HEK293 (cell line): ENCODE results near the gene SH3RF3.

ENCODE experiments used
- CTCF ChIA-PET: fragments of 350-600 bp; formaldehyde crosslinking; extraction: SDS; loops from one replicate; lab custom pipeline; 2021; ENCODE audit warnings: antibody characterized with exemption; lab: Yijun Ruan, JAX
- POLR2A ChIA-PET: fragments of 300-600 bp; formaldehyde crosslinking; extraction: SDS; loops from one replicate; lab custom pipeline; 2020; ENCODE audit warnings: antibody characterized with exemption, inconsistent platforms; lab: Yijun Ruan, JAX
- H3K27ac ChIP-seq: fragments of 200-500 bp; sonication (Bioruptor generic); 2 replicates; pipeline ENCODE4 v1.5.1; 2014; ENCODE audit warnings: low read depth, low read length, control low read depth, inconsistent platforms; ENCODE audit errors: extremely low read depth
- H3K36me3 ChIP-seq, 2 experiments: fragments of 200-500 bp in 1 of 2; sonication (Bioruptor generic) in 1 of 2; 1 replicate in 1 of 2; 2 replicates in 1 of 2; pipeline ENCODE4 v1.5.1; 2014 to 2017; ENCODE audit warnings: inconsistent platforms in 2 of 2, low read length in 2 of 2; ENCODE audit not compliant: control insufficient read depth in 2 of 2, insufficient read depth in 1 of 2
- H3K4me1 ChIP-seq: fragments of 200-500 bp; sonication (Bioruptor generic); 2 replicates; pipeline ENCODE4 v1.5.1; 2014; ENCODE audit warnings: mild to moderate bottlenecking, low read length, inconsistent platforms; ENCODE audit not compliant: control insufficient read depth, insufficient read depth
- H3K4me3 ChIP-seq: 2 replicates; pipeline ENCODE4 v1.5.1; 2011; ENCODE audit warnings: low read depth, mild to moderate bottlenecking, control low read depth, low read length, moderate library complexity
- H3K9me3 ChIP-seq: fragments of 200-500 bp; sonication (Bioruptor generic); 2 replicates; pipeline ENCODE4 v1.5.1; 2014; ENCODE audit warnings: low read depth, low read length, inconsistent platforms; ENCODE audit not compliant: control insufficient read depth, insufficient read depth
- GLIS1 ChIP-seq: fragments of 450-650 bp; formaldehyde crosslinking; IDR thresholded peaks from 2 replicates; pipeline ENCODE4 v1.5.1; 2016; ENCODE audit warnings: missing biosample characterization, missing genetic modification characterization
- WT1 ChIP-seq: fragments of 450-650 bp; formaldehyde crosslinking; IDR thresholded peaks from 2 replicates; pipeline ENCODE4 v1.5.1; 2016; ENCODE audit warnings: missing biosample characterization, missing genetic modification characterization
- ZBTB26 ChIP-seq: fragments of 450-650 bp; formaldehyde crosslinking; optimal IDR thresholded peaks from 2 replicates; pipeline ENCODE3; 2016; ENCODE audit warnings: missing biosample characterization, mild to moderate bottlenecking, missing genetic modification characterization
- ZFP3 ChIP-seq: fragments of 450-650 bp; formaldehyde crosslinking; IDR thresholded peaks from 2 replicates; pipeline ENCODE4 v1.5.1; 2016; ENCODE audit warnings: low read depth, missing biosample characterization, missing genetic modification characterization
- ZNF140 ChIP-seq: fragments of 450-650 bp; formaldehyde crosslinking; IDR thresholded peaks from 2 replicates; pipeline ENCODE4 v1.5.1; 2016; ENCODE audit warnings: missing biosample characterization, missing genetic modification characterization
- ZNF157 ChIP-seq: fragments of 450-650 bp; formaldehyde crosslinking; IDR thresholded peaks from 2 replicates; pipeline ENCODE4 v1.5.1; 2016; ENCODE audit warnings: missing biosample characterization, missing genetic modification characterization
- ZNF19 ChIP-seq: fragments of 450-650 bp; formaldehyde crosslinking; IDR thresholded peaks from 2 replicates; pipeline ENCODE4; 2016; ENCODE audit warnings: missing biosample characterization, missing genetic modification characterization, low read depth
- ZNF2 ChIP-seq: fragments of 450-650 bp; formaldehyde crosslinking; IDR thresholded peaks from 2 replicates; pipeline ENCODE4 v1.5.1; 2016; ENCODE audit warnings: missing biosample characterization, missing genetic modification characterization
- ZNF202 ChIP-seq: fragments of 450-650 bp; formaldehyde crosslinking; IDR thresholded peaks from 2 replicates; pipeline ENCODE4 v1.5.1; 2016; ENCODE audit warnings: missing biosample characterization, missing genetic modification characterization, borderline replicate concordance
- ZNF324 ChIP-seq: fragments of 450-650 bp; formaldehyde crosslinking; IDR thresholded peaks from 2 replicates; pipeline ENCODE4 v1.5.1; 2016; ENCODE audit warnings: missing biosample characterization, missing genetic modification characterization
- ZNF366 ChIP-seq: fragments of 450-650 bp; formaldehyde crosslinking; conservative IDR thresholded peaks from 2 replicates; pipeline ENCODE4 v1.5.1; 2016; ENCODE audit warnings: missing biosample characterization, missing genetic modification characterization
- ZNF423 ChIP-seq: fragments of 450-650 bp; formaldehyde crosslinking; IDR thresholded peaks from 2 replicates; pipeline ENCODE4 v1.5.1; 2016; ENCODE audit warnings: missing biosample characterization, missing genetic modification characterization
- ZNF514 ChIP-seq: fragments of 450-650 bp; formaldehyde crosslinking; IDR thresholded peaks from 2 replicates; pipeline ENCODE4 v1.5.1; 2016; ENCODE audit warnings: missing biosample characterization, missing genetic modification characterization
- ZNF555 ChIP-seq: fragments of 450-650 bp; formaldehyde crosslinking; conservative IDR thresholded peaks from 2 replicates; pipeline ENCODE4 v1.5.1; 2017; ENCODE audit warnings: missing biosample characterization, mild to moderate bottlenecking, missing genetic modification characterization, inconsistent platforms
- ZNF610 ChIP-seq: fragments of 450-650 bp; formaldehyde crosslinking; IDR thresholded peaks from 2 replicates; pipeline ENCODE4 v1.5.1; 2016; ENCODE audit warnings: missing biosample characterization, missing genetic modification characterization, borderline replicate concordance
- ZNF626 ChIP-seq: fragments of 450-650 bp; sonication (Bioruptor Pico); formaldehyde crosslinking; IDR thresholded peaks from 2 replicates; pipeline ENCODE4 v1.5.1; 2018; ENCODE audit warnings: missing biosample characterization, missing genetic modification characterization, inconsistent platforms
- ZNF701 ChIP-seq: fragments of 450-650 bp; formaldehyde crosslinking; IDR thresholded peaks from 2 replicates; pipeline ENCODE4 v1.5.1; 2016; ENCODE audit warnings: missing biosample characterization, missing genetic modification characterization
- TF ChIP-seq, protein P1 (sequence below): fragments of 450-650 bp; formaldehyde crosslinking; IDR thresholded peaks from 2 replicates; pipeline ENCODE4 v1.5.1; 2016; ENCODE audit warnings: missing biosample characterization, missing genetic modification characterization
- TF ChIP-seq, protein P2 (sequence below): IDR thresholded peaks from 2 replicates; pipeline ENCODE4 v1.6.1; 2011; ENCODE audit warnings: mild to moderate bottlenecking, low read depth, low read length, borderline replicate concordance
- TF ChIP-seq, protein P3 (sequence below): fragments of 450-650 bp; formaldehyde crosslinking; conservative IDR thresholded peaks from 2 replicates; pipeline ENCODE4 v1.5.1; 2016; ENCODE audit warnings: low read depth, missing biosample characterization, missing genetic modification characterization

SH3RF3 gene

GRCh38 chr2:109157563-109158105, 28.6 kb downstream of the SH3RF3 start:
- Histone ChIP-seq H3K9me3 (no peaks in the 10 kb centered on the region), H3K36me3 (no peaks in the 10 kb centered on the region), H3K4me1 (no peaks in the 10 kb centered on the region), H3K27ac (no peak overlapping the region), H3K4me3 (no peak overlapping the region)
- ChIA-PET CTCF (no interaction called here), POLR2A (no interaction called here)
- TF ChIP-seq ZNF202 (tag by site-specific recombination) (no peak), ZNF140 (tag by site-specific recombination) (no peak), ZNF157 (tag by site-specific recombination) (no peak), GLIS1 (tag by site-specific recombination) (no peak), ZNF19 (no peak), ZNF626 (no peak), ZNF324 (tag by site-specific recombination) (no peak), ZNF514 (tag by site-specific recombination) (no peak), ZNF555 (tag by site-specific recombination) (no peak), ZNF423 (tag by site-specific recombination) (no peak), ZFP3 (tag by site-specific recombination) (no peak), ZNF2 (tag by site-specific recombination) (no peak), ZBTB26 (tag by site-specific recombination) (no peak), ZNF366 (no peak), ZNF610 (tag by site-specific recombination) (no peak), ZNF701 (no peak)
- TF ChIP-seq, protein P1, sequence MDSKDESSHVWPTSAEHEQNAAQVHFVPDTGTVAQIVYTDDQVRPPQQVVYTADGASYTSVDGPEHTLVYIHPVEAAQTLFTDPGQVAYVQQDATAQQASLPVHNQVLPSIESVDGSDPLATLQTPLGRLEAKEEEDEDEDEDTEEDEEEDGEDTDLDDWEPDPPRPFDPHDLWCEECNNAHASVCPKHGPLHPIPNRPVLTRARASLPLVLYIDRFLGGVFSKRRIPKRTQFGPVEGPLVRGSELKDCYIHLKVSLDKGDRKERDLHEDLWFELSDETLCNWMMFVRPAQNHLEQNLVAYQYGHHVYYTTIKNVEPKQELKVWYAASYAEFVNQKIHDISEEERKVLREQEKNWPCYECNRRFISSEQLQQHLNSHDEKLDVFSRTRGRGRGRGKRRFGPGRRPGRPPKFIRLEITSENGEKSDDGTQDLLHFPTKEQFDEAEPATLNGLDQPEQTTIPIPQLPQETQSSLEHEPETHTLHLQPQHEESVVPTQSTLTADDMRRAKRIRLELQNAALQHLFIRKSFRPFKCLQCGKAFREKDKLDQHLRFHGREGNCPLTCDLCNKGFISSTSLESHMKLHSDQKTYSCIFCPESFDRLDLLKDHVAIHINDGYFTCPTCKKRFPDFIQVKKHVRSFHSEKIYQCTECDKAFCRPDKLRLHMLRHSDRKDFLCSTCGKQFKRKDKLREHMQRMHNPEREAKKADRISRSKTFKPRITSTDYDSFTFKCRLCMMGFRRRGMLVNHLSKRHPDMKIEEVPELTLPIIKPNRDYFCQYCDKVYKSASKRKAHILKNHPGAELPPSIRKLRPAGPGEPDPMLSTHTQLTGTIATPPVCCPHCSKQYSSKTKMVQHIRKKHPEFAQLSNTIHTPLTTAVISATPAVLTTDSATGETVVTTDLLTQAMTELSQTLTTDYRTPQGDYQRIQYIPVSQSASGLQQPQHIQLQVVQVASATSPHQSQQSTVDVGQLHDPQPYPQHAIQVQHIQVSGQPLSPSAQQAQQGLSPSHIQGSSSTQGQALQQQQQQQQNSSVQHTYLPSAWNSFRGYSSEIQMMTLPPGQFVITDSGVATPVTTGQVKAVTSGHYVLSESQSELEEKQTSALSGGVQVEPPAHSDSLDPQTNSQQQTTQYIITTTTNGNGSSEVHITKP (tag by site-specific recombination), result no peak

DNA sequence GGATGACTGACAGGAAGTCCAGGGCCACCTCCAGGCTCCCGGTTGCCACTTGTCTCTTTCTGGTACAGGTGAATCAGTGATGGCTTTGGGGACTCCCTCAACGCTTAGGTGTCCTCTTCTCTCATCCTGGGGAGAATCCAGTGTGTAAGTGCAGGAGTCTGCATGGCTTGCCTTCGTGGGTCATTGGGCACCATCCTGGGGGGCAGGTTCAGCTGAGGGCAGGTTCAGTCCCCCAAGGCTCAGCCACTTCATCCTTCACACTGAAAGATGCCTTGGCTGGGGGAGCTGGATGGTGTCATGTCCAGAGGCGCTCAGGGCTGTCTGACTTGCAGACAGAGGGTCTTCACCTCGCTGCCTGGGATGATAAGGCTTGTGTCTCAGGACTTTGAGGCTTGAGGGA, 29.2 kb downstream of the SH3RF3 start:
- H3K9me3 ChIP-seq, result no peaks in the 10 kb centered on the region
- TF ChIP-seq, protein P2, sequence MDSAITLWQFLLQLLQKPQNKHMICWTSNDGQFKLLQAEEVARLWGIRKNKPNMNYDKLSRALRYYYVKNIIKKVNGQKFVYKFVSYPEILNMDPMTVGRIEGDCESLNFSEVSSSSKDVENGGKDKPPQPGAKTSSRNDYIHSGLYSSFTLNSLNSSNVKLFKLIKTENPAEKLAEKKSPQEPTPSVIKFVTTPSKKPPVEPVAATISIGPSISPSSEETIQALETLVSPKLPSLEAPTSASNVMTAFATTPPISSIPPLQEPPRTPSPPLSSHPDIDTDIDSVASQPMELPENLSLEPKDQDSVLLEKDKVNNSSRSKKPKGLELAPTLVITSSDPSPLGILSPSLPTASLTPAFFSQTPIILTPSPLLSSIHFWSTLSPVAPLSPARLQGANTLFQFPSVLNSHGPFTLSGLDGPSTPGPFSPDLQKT, result no peak
- TF ChIP-seq GLIS1 (tag by site-specific recombination) (peak; percentile 54; the same call in 1 of the 2 replicates), WT1 (tag by site-specific recombination) (no peak), ZNF366 (no peak)
- TF ChIP-seq, protein P3, sequence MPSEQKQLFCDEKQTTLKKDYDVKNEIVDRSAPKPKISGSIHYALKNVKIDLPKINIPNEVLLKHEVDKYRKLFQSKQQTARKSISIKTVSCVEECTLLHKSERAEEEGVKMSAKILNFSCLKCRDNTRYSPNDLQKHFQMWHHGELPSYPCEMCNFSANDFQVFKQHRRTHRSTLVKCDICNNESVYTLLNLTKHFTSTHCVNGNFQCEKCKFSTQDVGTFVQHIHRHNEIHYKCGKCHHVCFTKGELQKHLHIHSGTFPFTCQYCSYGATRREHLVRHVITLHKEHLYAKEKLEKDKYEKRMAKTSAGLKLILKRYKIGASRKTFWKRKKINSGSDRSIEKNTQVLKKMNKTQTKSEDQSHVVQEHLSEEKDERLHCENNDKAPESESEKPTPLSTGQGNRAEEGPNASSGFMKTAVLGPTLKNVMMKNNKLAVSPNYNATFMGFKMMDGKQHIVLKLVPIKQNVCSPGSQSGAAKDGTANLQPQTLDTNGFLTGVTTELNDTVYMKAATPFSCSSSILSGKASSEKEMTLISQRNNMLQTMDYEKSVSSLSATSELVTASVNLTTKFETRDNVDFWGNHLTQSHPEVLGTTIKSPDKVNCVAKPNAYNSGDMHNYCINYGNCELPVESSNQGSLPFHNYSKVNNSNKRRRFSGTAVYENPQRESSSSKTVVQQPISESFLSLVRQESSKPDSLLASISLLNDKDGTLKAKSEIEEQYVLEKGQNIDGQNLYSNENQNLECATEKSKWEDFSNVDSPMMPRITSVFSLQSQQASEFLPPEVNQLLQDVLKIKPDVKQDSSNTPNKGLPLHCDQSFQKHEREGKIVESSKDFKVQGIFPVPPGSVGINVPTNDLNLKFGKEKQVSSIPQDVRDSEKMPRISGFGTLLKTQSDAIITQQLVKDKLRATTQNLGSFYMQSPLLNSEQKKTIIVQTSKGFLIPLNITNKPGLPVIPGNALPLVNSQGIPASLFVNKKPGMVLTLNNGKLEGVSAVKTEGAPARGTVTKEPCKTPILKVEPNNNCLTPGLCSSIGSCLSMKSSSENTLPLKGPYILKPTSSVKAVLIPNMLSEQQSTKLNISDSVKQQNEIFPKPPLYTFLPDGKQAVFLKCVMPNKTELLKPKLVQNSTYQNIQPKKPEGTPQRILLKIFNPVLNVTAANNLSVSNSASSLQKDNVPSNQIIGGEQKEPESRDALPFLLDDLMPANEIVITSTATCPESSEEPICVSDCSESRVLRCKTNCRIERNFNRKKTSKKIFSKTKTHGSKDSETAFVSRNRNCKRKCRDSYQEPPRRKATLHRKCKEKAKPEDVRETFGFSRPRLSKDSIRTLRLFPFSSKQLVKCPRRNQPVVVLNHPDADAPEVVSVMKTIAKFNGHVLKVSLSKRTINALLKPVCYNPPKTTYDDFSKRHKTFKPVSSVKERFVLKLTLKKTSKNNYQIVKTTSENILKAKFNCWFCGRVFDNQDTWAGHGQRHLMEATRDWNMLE (tag by site-specific recombination), result no peak
- no peak overlapping the region for H3K27ac ChIP-seq
- no peaks in the 10 kb centered on the region for H3K36me3 ChIP-seq
- H3K4me3 ChIP-seq, result no peak overlapping the region
- no peaks in the 10 kb centered on the region for H3K4me1 ChIP-seq
- CTCF ChIA-PET, result no interaction called here
- POLR2A ChIA-PET, result no interaction called here
